Measurements from ENCODE around the gene LSAMP.
"Not testable (repeated sequence)": the region's sequence is repeated elsewhere in the genome, so short reads cannot be mapped to it uniquely, and the experiment has no call there.

The LSAMP gene

GRCh38 chr3:115800489-115801075 is 644.7 kb downstream of the LSAMP start:
- Histone ChIP-seq H3K4me1 (ENCODE audit: control insufficient read depth, insufficient read depth, low read length) (no peaks in the 10 kb centered on the region), H3K9me3 (ENCODE audit: control insufficient read depth, low read length) (no peaks in the 10 kb centered on the region), H3K4me3 (ENCODE audit: insufficient read depth, low read depth, low read length) (no peak overlapping the region), H3K27ac (ENCODE audit: insufficient read depth, low read depth, low read length, poor library complexity, severe bottlenecking) (no peak overlapping the region), H3K27me3 (ENCODE audit: control insufficient read depth, insufficient read depth, low read length, poor library complexity, severe bottlenecking) (no peaks in the 10 kb centered on the region), H3K36me3 (ENCODE audit: control insufficient read depth, insufficient read depth, low read length) (no peaks in the 10 kb centered on the region)
- 92 to 96% methylated on average over 4 of the region's 4 CpGs for WGBS, 2 experiments

GRCh38 chr3:115800065-115800464 is 645.2 kb downstream of the LSAMP start:
- H3K36me3 ChIP-seq (ENCODE audit: control insufficient read depth, insufficient read depth, low read length); H3K27ac ChIP-seq (ENCODE audit: insufficient read depth, low read depth, low read length, poor library complexity, severe bottlenecking); H3K4me3 ChIP-seq (ENCODE audit: insufficient read depth, low read depth, low read length); H3K4me1 ChIP-seq (ENCODE audit: control insufficient read depth, insufficient read depth, low read length); H3K9me3 ChIP-seq (ENCODE audit: control insufficient read depth, low read length); H3K27me3 ChIP-seq (ENCODE audit: control insufficient read depth, insufficient read depth, low read length, poor library complexity, severe bottlenecking): not testable (repeated sequence)
- WGBS, 2 experiments, result 96% methylated on average over 7 of the region's 7 CpGs

- WGBS, 2 experiments, result 69 to 84% methylated on average over 6 of the region's 6 CpGs
- Histone ChIP-seq H3K4me1 (ENCODE audit: control insufficient read depth, insufficient read depth, low read length) (no peaks in the 10 kb centered on the region), H3K27ac (ENCODE audit: insufficient read depth, low read depth, low read length, poor library complexity, severe bottlenecking) (no peak overlapping the region), H3K4me3 (ENCODE audit: insufficient read depth, low read depth, low read length) (no peak overlapping the region), H3K27me3 (ENCODE audit: control insufficient read depth, insufficient read depth, low read length, poor library complexity, severe bottlenecking) (no peaks in the 10 kb centered on the region), H3K36me3 (ENCODE audit: control insufficient read depth, insufficient read depth, low read length) (no peaks in the 10 kb centered on the region), H3K9me3 (ENCODE audit: control insufficient read depth, low read length) (no peaks in the 10 kb centered on the region)
Observed at GRCh38 chr3:115792206-115792955, 652.9 kb downstream of the LSAMP start.

- not testable (repeated sequence) for H3K4me1 ChIP-seq (ENCODE audit: control insufficient read depth, insufficient read depth, low read length); H3K9me3 ChIP-seq (ENCODE audit: control insufficient read depth, low read length); H3K36me3 ChIP-seq (ENCODE audit: control insufficient read depth, insufficient read depth, low read length); H3K27ac ChIP-seq (ENCODE audit: insufficient read depth, low read depth, low read length, poor library complexity, severe bottlenecking); H3K4me3 ChIP-seq (ENCODE audit: insufficient read depth, low read depth, low read length); H3K27me3 ChIP-seq (ENCODE audit: control insufficient read depth, insufficient read depth, low read length, poor library complexity, severe bottlenecking)
- WGBS, 2 experiments, result 84 to 86% methylated on average over 55 of the region's 55 CpGs
Observed at GRCh38 chr3:115791271-115792153, 653.8 kb downstream of the LSAMP start.

GRCh38 chr3:115790759-115791158 is 654.5 kb downstream of the LSAMP start:
- Histone ChIP-seq H3K27ac (ENCODE audit: insufficient read depth, low read depth, low read length, poor library complexity, severe bottlenecking) (no peak overlapping the region), H3K27me3 (ENCODE audit: control insufficient read depth, insufficient read depth, low read length, poor library complexity, severe bottlenecking) (no peaks in the 10 kb centered on the region), H3K9me3 (ENCODE audit: control insufficient read depth, low read length) (no peaks in the 10 kb centered on the region), H3K4me3 (ENCODE audit: insufficient read depth, low read depth, low read length) (no peak overlapping the region), H3K4me1 (ENCODE audit: control insufficient read depth, insufficient read depth, low read length) (no peaks in the 10 kb centered on the region), H3K36me3 (ENCODE audit: control insufficient read depth, insufficient read depth, low read length) (no peaks in the 10 kb centered on the region)
- WGBS, 2 experiments, result 92% methylated on average over 3 of the region's 3 CpGs

- WGBS, 2 experiments, result 93 to 95% methylated on average over 4 of the region's 4 CpGs
- H3K36me3 ChIP-seq (ENCODE audit: control insufficient read depth, insufficient read depth, low read length), result no peaks in the 10 kb centered on the region
- H3K9me3 ChIP-seq (ENCODE audit: control insufficient read depth, low read length), result no peaks in the 10 kb centered on the region
- no peaks in the 10 kb centered on the region for H3K27me3 ChIP-seq (ENCODE audit: control insufficient read depth, insufficient read depth, low read length, poor library complexity, severe bottlenecking)
- no peak overlapping the region for H3K27ac ChIP-seq (ENCODE audit: insufficient read depth, low read depth, low read length, poor library complexity, severe bottlenecking)
- H3K4me1 ChIP-seq (ENCODE audit: control insufficient read depth, insufficient read depth, low read length), result no peaks in the 10 kb centered on the region
- no peak overlapping the region for H3K4me3 ChIP-seq (ENCODE audit: insufficient read depth, low read depth, low read length)
Observed at GRCh38 chr3:115789481-115789880, 655.8 kb downstream of the LSAMP start.

- Histone ChIP-seq H3K27me3 (ENCODE audit: control insufficient read depth, insufficient read depth, low read length, poor library complexity, severe bottlenecking) (no peaks in the 10 kb centered on the region), H3K4me3 (ENCODE audit: insufficient read depth, low read depth, low read length) (no peak overlapping the region), H3K4me1 (ENCODE audit: control insufficient read depth, insufficient read depth, low read length) (no peaks in the 10 kb centered on the region), H3K36me3 (ENCODE audit: control insufficient read depth, insufficient read depth, low read length) (no peaks in the 10 kb centered on the region), H3K27ac (ENCODE audit: insufficient read depth, low read depth, low read length, poor library complexity, severe bottlenecking) (no peak overlapping the region), H3K9me3 (ENCODE audit: control insufficient read depth, low read length) (no peaks in the 10 kb centered on the region)
- 93% methylated on average over 4 of the region's 4 CpGs for WGBS, 2 experiments
Observed at GRCh38 chr3:115788921-115789470, 656.3 kb downstream of the LSAMP start.

GRCh38 chr3:115787818-115788217 is 657.5 kb downstream of the LSAMP start:
- no peak overlapping the region for H3K4me3 ChIP-seq (ENCODE audit: insufficient read depth, low read depth, low read length)
- H3K9me3 ChIP-seq (ENCODE audit: control insufficient read depth, low read length), result no peaks in the 10 kb centered on the region
- H3K36me3 ChIP-seq (ENCODE audit: control insufficient read depth, insufficient read depth, low read length), result no peaks in the 10 kb centered on the region
- H3K27me3 ChIP-seq (ENCODE audit: control insufficient read depth, insufficient read depth, low read length, poor library complexity, severe bottlenecking), result no peaks in the 10 kb centered on the region
- H3K4me1 ChIP-seq (ENCODE audit: control insufficient read depth, insufficient read depth, low read length), result no peaks in the 10 kb centered on the region
- 63% methylated on average over 1 of the region's 2 CpGs; no CpG with 5 or more reads in 1 of the 2 experiments for WGBS, 2 experiments
- H3K27ac ChIP-seq (ENCODE audit: insufficient read depth, low read depth, low read length, poor library complexity, severe bottlenecking), result no peak overlapping the region

- H3K4me1 ChIP-seq (ENCODE audit: control insufficient read depth, insufficient read depth, low read length), result no peaks in the 10 kb centered on the region
- no peak overlapping the region for H3K4me3 ChIP-seq (ENCODE audit: insufficient read depth, low read depth, low read length)
- WGBS, 2 experiments, result 98% methylated on average over 3 to 4 of the region's 4 CpGs
- no peak overlapping the region for H3K27ac ChIP-seq (ENCODE audit: insufficient read depth, low read depth, low read length, poor library complexity, severe bottlenecking)
- no peaks in the 10 kb centered on the region for H3K27me3 ChIP-seq (ENCODE audit: control insufficient read depth, insufficient read depth, low read length, poor library complexity, severe bottlenecking)
- no peaks in the 10 kb centered on the region for H3K9me3 ChIP-seq (ENCODE audit: control insufficient read depth, low read length)
- no peaks in the 10 kb centered on the region for H3K36me3 ChIP-seq (ENCODE audit: control insufficient read depth, insufficient read depth, low read length)
Observed at GRCh38 chr3:115785782-115786181, 659.5 kb downstream of the LSAMP start.
